GM18508 (cell line): ENCODE results near the gene TMEM14B.
"Not testable (repeated sequence)": the region's sequence is repeated elsewhere in the genome, so short reads cannot be mapped to it uniquely, and the experiment has no call there.

Experiments used
- ATAC-seq: cut with Tn5 transposase; IDR thresholded peaks from one replicate; pipeline ENCODE4 v1.9.1; 2021; ENCODE audit warnings: moderate number of reproducible peaks; ENCODE audit not compliant: insufficient read depth, unreplicated experiment

Gene TMEM14B

DNA sequence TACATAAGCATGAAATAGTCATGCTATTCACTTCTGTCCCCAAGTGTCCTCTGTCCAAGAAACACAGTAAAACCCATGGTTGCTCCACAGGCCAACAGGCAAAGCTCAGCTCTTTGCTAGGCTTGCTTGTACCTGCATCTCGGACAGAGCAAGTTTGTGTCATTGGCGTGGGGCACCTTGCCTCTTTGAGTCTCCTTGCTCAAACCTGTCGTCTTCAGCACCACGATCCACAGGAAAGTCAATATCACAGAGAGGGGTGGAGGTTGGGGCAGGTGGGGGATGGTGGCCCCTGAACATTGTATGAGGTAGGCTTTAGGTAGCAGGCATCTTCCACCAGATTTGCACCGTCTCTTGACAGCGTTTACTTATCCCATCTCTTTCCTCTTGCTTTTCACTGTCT lies 4.1 kb upstream of the TMEM14B start:
- ATAC-seq: no peak

DNA sequence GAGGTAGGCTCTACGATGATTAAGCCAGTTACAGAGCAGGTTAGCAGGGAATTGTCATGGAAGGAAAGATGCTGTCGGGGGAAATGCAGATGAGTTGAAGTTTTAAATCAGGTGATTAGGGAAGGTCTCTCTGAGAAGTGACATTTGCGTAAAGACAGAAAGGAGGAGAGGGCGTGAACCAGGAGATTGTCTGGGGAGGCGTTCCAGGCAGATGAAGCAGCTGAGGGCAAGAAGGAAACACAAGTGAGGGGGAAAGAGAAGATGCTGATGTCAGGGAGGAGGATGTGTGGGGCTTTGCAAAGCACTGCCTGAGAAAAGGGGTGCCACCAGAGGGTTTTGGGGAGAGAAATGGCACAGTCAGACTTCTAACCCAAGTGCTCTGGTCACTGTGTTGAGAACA lies 2.5 kb upstream of the TMEM14B start:
- no peak for ATAC-seq

DNA sequence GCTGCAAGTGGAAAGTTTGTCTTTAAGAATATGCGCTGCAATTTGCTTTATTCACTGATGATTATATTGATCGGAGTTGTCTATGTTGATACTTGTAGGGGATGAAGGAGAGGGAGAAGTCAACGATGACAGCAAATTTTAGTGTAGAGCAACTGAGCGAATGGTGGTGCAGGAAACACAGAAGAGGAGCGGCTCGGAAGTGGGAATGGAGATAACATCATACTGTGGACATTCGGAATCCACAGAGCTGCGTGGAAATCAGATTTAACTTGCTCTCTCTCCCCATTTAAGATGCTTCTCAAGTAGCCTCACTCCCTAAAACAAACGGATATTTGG lies 722 bp upstream of the TMEM14B start:
- ATAC-seq: no peak

DNA sequence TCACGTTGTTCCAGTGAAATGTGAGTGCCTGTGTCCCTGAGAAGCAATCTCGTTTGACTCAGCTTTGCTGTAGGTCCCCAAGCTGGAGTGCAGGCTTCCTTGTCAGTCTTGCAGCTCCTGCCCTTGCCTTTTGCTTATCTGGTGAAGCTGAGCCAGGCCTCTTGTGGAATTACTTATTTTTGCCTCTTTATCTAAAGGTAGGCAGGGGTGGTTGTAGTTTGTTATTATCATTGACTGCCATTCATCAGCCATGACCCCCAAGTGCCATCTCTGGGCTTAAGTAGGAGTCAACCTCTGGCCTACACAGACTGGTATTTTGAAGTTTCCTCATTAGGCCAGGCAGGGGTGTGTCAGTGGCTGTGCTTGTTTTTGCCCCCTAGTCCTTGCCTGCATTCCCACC lies 2.1 kb downstream of the TMEM14B start:
- no peak for ATAC-seq

DNA sequence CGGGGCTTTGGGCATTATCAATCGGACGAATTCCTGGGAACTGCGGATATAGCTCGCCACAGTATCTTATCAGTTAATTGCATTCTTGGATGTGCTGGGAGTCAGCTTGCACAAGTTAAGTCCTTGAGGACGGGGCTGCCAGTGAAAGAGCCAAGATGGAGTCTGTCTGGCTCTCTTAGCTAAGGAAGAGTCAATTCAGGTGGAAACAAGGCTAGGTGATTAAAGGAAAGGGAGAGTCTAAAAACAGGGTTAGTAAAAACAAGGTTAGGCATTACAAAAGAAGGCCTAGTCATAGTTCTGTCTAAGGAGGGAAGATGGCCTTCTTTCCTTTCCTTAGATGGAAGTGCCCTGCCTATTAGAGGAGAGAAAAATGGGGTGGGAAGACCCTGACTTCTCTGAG lies 3.0 kb downstream of the TMEM14B start:
- ATAC-seq: not testable (repeated sequence)

DNA sequence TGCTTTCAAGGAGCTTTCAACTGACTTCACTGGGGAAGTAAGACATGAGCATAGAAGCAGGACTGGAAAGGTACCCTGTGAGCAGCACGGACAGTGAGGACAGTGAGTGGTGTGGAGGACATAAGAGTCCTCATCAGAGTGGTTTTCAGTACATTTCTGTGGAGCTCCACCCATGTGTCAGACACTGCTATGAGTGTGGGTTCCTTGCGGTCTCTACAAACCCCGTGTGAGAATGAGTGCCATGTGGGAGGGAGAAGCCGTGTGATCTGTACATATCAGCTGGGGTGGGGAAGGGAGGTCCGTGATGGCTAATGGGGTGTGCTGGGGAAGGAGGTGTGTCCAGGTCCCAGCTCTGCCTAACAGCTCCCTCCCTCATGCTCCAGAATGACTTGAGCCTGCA lies 4.2 kb downstream of the TMEM14B start:
- not testable (repeated sequence) for ATAC-seq

DNA sequence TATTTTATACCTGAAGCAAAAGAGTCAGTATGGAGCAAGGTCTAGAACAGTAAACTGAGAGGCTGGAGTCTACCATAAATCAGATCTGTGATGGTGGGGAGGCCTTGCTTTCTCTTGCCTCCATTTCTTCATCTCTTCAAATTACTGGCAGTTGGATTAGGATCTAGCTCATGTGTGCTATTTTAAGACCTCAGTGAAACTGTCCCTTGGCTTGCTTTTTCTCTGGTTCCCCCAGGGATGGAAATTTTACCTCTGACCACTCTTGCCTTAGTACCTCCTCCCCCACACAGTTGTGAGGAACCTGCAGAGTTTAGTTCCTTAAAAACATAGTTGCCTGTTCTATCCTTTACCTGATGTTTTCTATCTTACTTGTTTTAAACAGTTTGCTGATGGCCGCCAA lies 8.5 kb downstream of the TMEM14B start:
- ATAC-seq: no peak

DNA sequence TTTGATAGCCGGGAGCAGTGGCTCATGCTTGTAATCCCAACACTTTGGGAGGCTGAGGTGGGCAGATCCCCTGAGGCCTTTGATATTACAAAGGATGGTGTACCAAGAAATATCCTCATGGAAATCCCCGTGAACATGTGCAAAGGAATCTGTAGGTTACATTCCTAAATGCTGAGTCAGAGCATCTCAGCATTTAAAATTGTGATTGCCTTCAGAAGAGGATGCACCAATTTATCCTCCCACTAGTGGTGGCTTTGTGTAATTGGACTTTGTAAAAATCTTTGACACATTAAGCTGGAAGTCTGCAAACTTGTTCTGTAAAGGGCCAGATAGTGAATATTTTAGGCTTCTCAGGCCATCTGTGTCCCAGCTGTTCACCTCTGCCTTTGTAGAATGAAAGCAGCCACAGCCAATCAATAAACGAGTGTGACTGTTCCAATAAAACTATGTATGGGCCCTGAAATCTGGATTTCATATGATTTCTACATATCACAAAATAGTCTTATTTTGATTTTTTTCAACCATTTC lies 11.8 kb downstream of the TMEM14B start:
- ATAC-seq: no peak

DNA sequence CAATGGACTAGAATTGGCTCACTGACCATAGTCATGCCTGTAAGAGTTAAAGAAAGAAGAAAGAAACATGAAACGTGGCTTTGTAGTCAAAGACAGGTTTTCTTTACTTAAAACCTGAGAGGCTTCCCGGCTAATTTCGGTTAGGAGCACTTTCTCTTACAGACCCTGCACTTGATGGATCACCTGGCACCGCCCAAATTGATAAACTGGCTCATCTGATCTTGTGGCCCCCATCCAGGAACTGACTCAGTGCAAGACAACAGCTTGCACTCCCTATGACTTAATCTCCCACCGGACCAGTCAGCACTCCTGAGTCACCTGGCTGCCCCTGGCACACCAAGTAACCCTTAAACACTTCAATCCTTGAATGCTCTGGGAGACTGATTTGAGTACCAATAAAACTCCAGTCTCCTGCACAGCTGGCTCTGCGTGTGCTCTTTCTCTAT lies 12.3 kb downstream of the TMEM14B start:
- no peak for ATAC-seq

DNA sequence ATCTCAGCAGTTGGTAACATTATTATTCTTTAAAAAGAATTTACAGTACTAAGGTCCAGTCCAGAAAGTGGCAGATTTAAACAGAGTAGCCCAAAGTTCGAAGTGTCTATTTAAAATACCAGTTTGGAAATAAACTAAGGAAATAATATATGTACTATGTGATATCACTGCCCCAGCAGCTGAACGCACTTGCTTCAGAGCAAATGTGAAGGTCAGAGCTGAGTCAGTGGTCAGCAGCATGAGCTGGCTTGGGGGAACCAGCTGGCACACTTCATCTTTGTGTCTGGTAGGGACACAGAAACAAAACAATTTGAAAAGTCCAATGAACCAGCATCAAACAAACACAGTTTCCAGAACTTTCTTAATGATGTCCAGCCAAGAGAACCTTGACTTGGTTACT lies 15.4 kb downstream of the TMEM14B start:
- ATAC-seq: no peak

DNA sequence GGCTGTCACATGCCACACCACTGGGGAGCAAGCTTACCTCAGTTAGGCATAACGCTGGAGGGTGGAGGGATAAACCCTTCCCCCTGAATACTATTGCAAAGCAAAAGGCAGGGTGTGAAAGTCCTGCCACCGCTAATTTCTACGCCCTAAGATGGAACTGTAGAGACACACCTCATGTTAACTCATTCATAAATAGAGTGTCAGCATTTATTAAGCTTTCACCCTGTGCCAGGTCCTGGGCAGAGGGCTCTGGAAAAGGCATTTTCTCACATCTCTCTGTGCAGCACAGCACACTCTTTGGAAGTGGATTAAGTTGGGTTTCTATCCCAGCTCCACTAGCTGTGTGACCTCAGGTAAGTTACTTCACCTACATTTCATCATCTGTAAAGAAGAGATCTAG lies 21.8 kb downstream of the TMEM14B start:
- no peak for ATAC-seq

DNA sequence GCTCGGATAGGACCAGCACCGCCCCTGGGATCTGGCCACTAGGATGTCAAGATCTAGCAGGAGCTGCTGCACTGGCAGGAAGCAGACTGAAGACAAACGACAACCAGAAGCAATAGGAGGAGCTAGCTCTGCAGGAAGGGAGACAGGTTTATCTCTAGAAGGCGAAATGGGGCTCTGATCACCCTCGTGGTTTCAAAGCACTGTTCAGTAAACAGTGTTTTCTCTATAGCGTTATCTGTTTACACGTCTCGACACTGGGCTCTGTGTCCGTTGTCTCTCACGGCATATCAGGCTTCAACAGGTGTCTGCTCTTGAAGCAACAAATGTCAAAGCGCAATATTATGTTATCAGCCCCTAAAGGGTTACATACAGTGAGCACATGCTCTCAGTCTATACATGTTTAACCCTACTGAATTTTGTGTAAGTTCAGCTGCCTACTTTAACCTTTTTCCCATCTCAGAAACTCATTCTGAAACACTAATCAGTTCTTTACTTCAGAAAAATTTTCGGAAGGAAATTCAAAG lies 23.8 kb downstream of the TMEM14B start:
- ATAC-seq: no peak

DNA sequence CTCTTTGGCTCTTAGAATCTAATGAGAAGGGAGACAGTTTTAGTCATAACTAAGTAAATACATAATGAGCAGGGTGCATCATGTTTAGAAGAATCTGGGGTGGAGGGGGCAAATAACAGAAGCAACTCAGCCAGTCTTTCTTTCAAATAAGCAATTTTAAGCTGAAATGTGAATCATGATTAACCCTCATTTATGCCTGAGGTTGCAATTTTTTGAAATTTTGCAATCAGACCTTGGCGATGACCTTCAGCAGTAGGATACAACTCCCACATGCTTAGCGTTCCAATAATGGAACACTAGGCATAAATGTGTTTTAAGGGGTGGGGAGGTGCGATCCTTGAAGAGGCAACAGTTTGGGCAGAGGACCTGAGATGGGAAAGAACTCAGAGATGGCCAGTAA lies 30.6 kb downstream of the TMEM14B start:
- ATAC-seq: no peak

DNA sequence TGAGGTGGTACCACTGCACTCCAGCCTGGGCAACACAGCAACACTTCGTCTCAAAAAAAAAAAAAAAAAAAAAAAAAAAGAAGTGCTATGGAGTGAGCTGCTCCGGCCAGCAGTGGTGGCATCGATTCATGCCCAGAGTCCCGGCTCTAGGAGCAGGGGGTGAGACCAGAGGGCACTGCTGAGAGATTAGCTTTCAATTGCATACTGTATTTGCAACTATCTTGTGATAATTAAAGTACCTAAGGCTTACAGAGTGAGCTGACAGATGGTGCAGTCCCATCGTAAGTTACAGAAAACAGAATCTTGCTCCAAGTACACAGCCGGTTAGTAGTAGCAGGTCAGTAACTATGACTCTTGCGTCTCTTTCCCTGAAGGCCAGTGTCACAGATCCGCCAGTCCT lies 31.5 kb downstream of the TMEM14B start:
- no peak for ATAC-seq

DNA sequence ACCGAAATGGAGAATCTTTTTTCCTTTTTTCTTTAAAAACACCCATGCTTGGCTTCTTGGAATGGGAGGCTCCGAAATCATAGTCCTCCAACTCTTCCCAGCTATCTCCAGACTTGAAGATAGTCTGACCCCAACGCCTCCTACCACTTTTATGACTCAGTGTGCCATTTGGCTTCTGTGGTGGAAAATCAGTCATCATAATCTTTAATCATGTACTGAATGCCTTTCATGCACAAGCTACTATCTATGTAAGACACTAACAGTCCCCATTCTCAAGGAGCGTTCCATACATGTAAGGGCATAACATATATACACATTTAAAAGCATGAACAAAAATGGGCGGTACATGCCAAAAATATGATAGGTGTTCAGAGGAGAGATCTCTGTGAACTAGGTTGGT lies 44.1 kb downstream of the TMEM14B start:
- no peak for ATAC-seq

DNA sequence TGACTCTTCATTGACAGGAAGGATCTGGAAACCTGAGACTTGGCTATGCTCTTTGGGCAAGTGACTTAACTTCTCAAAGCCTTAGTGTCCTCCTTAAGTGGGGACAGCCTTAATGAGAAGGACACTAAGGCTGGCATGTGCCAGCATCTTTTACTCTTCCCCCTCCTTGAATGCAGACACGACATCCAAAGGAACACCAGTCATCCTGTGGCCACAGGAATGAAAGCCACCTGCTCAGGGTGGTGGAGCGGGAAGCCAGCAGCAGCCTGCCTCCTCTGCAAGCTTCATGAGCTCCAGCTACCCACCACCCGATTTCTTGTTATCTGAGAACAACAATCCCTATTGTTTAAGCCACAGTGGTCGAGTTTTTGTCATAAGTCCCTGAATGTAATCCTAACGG lies 44.5 kb downstream of the TMEM14B start:
- ATAC-seq: no peak

DNA sequence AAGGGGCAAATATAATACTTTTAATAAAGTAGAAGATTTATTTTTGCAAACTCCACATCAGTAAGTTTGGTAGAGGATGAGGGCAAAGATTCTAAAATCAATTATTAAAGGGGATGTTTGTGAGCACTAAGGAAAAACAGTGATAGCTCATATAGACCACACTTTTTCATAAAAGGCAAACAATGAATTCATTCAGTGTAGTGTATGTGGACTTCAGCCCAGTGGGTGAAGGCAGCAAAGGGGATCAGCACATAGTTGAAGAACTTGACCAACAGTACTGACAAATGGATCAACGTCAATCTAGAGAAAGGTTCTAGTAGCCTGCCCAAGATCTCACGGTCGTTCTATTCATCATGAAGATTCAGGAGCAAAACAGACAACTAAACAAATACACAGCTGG lies 45.4 kb downstream of the TMEM14B start:
- no peak for ATAC-seq

DNA sequence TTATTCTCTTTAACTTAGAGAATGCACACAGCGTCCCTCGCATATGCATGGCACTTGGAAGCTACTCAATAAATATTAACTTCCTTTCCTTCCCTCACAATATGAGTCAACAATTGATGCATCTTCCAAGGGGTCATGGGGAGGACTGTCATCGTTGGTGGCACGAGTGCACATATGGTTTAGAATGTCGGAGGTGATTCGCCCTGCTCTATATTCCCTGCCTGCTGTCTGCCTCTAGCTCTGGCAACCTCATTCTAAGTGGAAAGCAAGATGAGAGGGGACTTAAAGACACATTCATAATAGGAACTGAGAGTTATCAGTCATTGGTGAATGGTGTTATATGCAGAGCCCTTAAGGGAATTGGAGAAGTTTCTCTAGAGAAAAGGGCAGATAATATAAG lies 46.1 kb downstream of the TMEM14B start:
- ATAC-seq: no peak

DNA sequence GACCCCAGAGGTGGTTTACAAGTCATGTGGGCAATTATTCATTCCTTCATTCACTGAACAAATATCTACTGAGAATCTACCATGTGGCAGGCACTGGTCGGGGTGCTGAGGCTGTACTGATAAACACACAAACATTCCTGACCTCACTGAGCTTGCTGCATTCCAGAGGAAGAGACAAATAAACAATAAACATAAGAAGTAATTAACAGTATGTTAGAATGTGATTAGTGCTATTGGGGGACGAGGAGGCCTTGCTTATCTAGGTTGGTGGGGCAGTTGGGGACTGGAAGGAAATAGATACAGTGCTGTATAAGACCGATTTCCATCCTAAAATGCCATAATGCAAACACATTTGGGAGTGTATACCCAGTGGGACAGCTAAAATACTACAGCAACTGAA lies 46.6 kb downstream of the TMEM14B start:
- ATAC-seq: no peak

DNA sequence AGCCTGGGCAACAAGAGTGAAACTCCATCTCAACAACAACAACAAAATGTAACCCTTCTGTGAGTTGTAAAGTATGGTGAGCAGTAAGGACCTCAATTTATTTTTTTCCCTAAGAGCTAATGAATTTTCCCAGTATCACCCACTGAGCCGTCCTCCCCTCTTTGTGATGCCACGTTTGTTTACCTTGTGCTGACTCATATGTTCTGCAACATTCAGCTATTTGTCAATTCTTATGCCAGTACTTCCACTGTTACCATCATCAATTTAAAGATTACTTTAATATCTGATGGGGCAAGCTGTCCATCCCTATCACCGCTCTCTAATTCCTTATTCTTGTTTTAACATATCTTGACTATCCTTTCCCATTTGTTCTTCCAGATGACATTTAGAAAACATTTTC lies 53.2 kb downstream of the TMEM14B start:
- ATAC-seq: no peak

DNA sequence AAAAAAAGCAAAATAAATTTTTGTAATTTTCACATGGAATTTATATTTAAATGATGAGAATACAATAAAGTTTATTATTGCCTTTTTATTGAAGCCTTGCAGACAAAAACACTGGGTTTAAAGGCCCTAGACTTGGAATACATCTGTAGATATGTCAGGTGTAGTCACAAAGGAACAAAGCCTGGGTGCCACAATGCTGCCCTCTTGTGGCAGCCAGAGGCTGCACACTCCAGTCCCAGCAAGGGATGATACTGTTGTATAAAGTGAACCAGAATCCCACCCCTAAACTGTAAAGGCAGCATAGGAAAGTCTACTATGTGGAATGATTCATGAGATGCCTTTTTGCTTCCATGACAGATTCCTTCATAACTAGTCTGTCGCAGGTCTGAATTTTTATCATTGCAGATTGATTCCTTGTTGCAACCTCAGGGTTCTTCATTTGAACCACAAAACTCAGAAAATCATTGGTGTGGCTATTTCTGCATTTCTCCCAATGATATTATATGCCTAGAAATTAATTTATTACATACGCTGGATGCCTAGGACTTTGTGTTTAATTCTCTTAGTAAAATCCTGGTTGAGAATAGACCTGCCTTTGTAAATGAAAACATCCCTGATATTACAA lies 53.7 kb downstream of the TMEM14B start:
- peak; percentile 84 for ATAC-seq
